ENCODE results near the gene ANLN.

ANLN gene

GRCh38 chr7:36400036-36400435 is 10.4 kb downstream of the ANLN start:
- CTCF ChIA-PET, result no interaction called here
- Histone ChIP-seq H3K36me3 (ENCODE audit: control insufficient read depth in 2 of 2, insufficient read depth in 1 of 2, low read length in 2 of 2) (peaks cover 68 to 87% of the 10 kb centered on the region in 2 experiments), H3K27ac (ENCODE audit: extremely low read depth, low read depth, low read length) (no peak overlapping the region), H3K4me3 (ENCODE audit: low read depth, low read length) (no peak overlapping the region), H3K4me1 (ENCODE audit: control insufficient read depth, insufficient read depth, low read length) (no peaks in the 10 kb centered on the region), H3K9me3 (ENCODE audit: control insufficient read depth, insufficient read depth, low read depth, low read length) (no peaks in the 10 kb centered on the region; the same call in 1 of the 2 replicates)
- no peak for TF ChIP-seq ZNF530 (tag by site-specific recombination; IDR thresholded peaks at IDR 0.05; ENCODE audit: low read depth)
- TF ChIP-seq ZSCAN30 (tag by site-specific recombination; IDR thresholded peaks at IDR 0.05), result no peak
- TF ChIP-seq GLI4 (tag by site-specific recombination; IDR thresholded peaks at IDR 0.05), result no peak
- no peak for TF ChIP-seq ZNF202 (tag by site-specific recombination; IDR thresholded peaks at IDR 0.05; ENCODE audit: borderline replicate concordance)
- TF ChIP-seq ZNF610 (tag by site-specific recombination; IDR thresholded peaks at IDR 0.05; ENCODE audit: borderline replicate concordance), result no peak
- TF ChIP-seq ZNF561 (tag by site-specific recombination; IDR thresholded peaks at IDR 0.05; ENCODE audit: borderline replicate concordance), result no peak
- no peak for TF ChIP-seq SP3 (tag by site-specific recombination; IDR thresholded peaks at IDR 0.05)
- TF ChIP-seq ZBTB10 (tag by site-specific recombination; IDR thresholded peaks at IDR 0.05), result no peak
- TF ChIP-seq ZNF174 (tag by site-specific recombination; IDR thresholded peaks at IDR 0.05), result no peak
- TF ChIP-seq SETDB1 (IDR thresholded peaks at IDR 0.05; ENCODE audit: insufficient read length, low read length), result no peak
- TF ChIP-seq SCRT1 (tag by site-specific recombination; IDR thresholded peaks at IDR 0.05; ENCODE audit: borderline replicate concordance), result no peak
- TF ChIP-seq ZNF16 (tag by site-specific recombination; IDR thresholded peaks at IDR 0.05; ENCODE audit: low read depth), result no peak
- no peak for TF ChIP-seq ZBTB11 (tag by site-specific recombination; conservative IDR thresholded peaks at IDR 0.05; ENCODE audit: low read depth)
- no peak for TF ChIP-seq ZNF645 (tag by site-specific recombination; IDR thresholded peaks at IDR 0.05)
- TF ChIP-seq ZNF175 (tag by site-specific recombination; IDR thresholded peaks at IDR 0.05), result no peak
- no peak for TF ChIP-seq ZNF114 (tag by site-specific recombination; IDR thresholded peaks at IDR 0.05)
- TF ChIP-seq ZNF23 (tag by site-specific recombination; IDR thresholded peaks at IDR 0.05; ENCODE audit: borderline replicate concordance), result no peak
- POLR2A ChIA-PET, result interaction anchor here (1.1 to 2.1 kb wide), 2 partner anchors 10 to 11 kb away, joined by 3 to 6 read pairs; partner anchors contain the start of gene ANLN

GRCh38 chr7:36400606-36401005 is 10.9 kb downstream of the ANLN start:
- no peak overlapping the region for H3K27ac ChIP-seq (ENCODE audit: extremely low read depth, low read depth, low read length)
- H3K36me3 ChIP-seq (ENCODE audit: control insufficient read depth in 2 of 2, insufficient read depth in 1 of 2, low read length in 2 of 2), result peaks cover 68 to 89% of the 10 kb centered on the region in 2 experiments
- ChIA-PET CTCF (interaction anchor here (0.5 kb wide), 1 partner anchor 28 kb away, joined by 3 read pairs; no protein-coding TSS in a partner anchor), POLR2A (interaction anchor here (1.1 to 2.1 kb wide), 3 partner anchors 8 to 11 kb away, joined by 3 to 6 read pairs (median 4); partner anchors contain the start of gene ANLN)
- no peak for TF ChIP-seq ZNF23 (tag by site-specific recombination; IDR thresholded peaks at IDR 0.05; ENCODE audit: borderline replicate concordance)
- H3K9me3 ChIP-seq (ENCODE audit: control insufficient read depth, insufficient read depth, low read depth, low read length), result no peaks in the 10 kb centered on the region
- no peak overlapping the region for H3K4me3 ChIP-seq (ENCODE audit: low read depth, low read length)
- H3K4me1 ChIP-seq (ENCODE audit: control insufficient read depth, insufficient read depth, low read length), result no peaks in the 10 kb centered on the region

Data from HEK293 (cell line).